ENCODE data around the gene IFIT1. TPM values are rescaled to one million over a fixed set of nuclear protein-coding genes. Genes with fewer than 3 reads are reported as not detected.

Gene IFIT1
- total and polyA plus RNA-seq, 9 of the 15 experiments (the other 6 are each of a cell fraction or from before 2014, with no cell fraction given) = 0.03 to 0.40 (median 0.18) TPM

DNA sequence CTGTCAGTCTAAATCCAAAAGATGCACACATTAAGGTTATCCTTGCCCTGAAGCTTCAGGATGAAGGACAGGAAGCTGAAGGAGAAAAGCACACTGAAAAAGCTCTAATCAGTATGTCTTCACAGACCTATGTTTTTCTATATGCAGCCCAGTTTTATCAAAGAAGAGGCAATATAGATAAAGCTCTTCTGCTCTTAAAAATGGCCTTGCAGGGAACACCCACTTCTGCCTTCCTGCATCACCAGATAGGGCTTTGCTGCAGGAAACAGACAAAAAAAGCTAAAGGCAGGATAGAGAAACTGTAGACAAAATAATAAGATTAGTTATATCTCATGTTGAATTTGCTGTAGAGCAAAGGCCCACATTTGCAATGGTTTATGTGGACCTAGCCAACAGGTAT, 29.5 kb upstream of the IFIT1 start (continued):
- TF ChIP-seq, protein P1, sequence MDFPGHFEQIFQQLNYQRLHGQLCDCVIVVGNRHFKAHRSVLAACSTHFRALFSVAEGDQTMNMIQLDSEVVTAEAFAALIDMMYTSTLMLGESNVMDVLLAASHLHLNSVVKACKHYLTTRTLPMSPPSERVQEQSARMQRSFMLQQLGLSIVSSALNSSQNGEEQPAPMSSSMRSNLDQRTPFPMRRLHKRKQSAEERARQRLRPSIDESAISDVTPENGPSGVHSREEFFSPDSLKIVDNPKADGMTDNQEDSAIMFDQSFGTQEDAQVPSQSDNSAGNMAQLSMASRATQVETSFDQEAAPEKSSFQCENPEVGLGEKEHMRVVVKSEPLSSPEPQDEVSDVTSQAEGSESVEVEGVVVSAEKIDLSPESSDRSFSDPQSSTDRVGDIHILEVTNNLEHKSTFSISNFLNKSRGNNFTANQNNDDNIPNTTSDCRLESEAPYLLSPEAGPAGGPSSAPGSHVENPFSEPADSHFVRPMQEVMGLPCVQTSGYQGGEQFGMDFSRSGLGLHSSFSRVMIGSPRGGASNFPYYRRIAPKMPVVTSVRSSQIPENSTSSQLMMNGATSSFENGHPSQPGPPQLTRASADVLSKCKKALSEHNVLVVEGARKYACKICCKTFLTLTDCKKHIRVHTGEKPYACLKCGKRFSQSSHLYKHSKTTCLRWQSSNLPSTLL (IDR thresholded peaks at IDR 0.05) = no peak
- TF ChIP-seq FOXM1 (IDR thresholded peaks at IDR 0.05; ENCODE audit: low read depth) (peak; percentile 23; the same call in 1 of the 2 replicates), FOXM1 (CRISPR knock-in tag; IDR thresholded peaks at IDR 0.05; ENCODE audit: low read depth) (no peak), SMAD4 (CRISPR knock-in tag; conservative IDR thresholded peaks at IDR 0.05) (peak; percentile 65; the same call in 1 of the 2 replicates), ZNF239 (CRISPR knock-in tag; IDR thresholded peaks at IDR 0.05) (no peak), ZNF24 (IDR thresholded peaks at IDR 0.05) (no peak), THRAP3 (IDR thresholded peaks at IDR 0.05; ENCODE audit: borderline replicate concordance) (no peak), RCOR1 (IDR thresholded peaks at IDR 0.05; ENCODE audit: borderline replicate concordance in 1 of 2, low read depth in 2 of 2, low read length in 2 of 2) (peak in 1 of 2 experiments; percentile 72; a peak in 1 of 4 replicates), TBL1XR1 (IDR thresholded peaks at IDR 0.05; ENCODE audit: low read length in 2 of 2) (peak in 1 of 2 experiments; percentile 63; a peak in 1 of 4 replicates), TEAD4 (IDR thresholded peaks at IDR 0.05; ENCODE audit: low read length) (peak; percentile 72), TEAD4 (CRISPR knock-in tag; IDR thresholded peaks at IDR 0.05; ENCODE audit: borderline replicate concordance) (no peak), THAP12 (CRISPR knock-in tag; IDR thresholded peaks at IDR 0.05) (no peak), POLR2H (tag; IDR thresholded peaks at IDR 0.05; ENCODE audit: low read depth) (no peak), LEF1 (IDR thresholded peaks at IDR 0.05) (no peak), ZSCAN29 (IDR thresholded peaks at IDR 0.05) (no peak), SREBF1 (IDR thresholded peaks at IDR 0.05; ENCODE audit: borderline replicate concordance, low read depth, low read length) (no peak), ZNF174 (CRISPR knock-in tag; IDR thresholded peaks at IDR 0.05) (no peak), STAT5A (IDR thresholded peaks at IDR 0.05; ENCODE audit: borderline replicate concordance, low read length) (0 out of 2 replicates have a peak, but pooled peaks have one; percentile 27), FOXJ3 (CRISPR knock-in tag; IDR thresholded peaks at IDR 0.05) (no peak), TAF7 (tag; IDR thresholded peaks at IDR 0.05) (no peak), TFAM (CRISPR knock-in tag; conservative IDR thresholded peaks at IDR 0.05) (no peak), MCM5 (IDR thresholded peaks at IDR 0.05; ENCODE audit: low read depth) (no peak)
- TF ChIP-seq, protein P2, sequence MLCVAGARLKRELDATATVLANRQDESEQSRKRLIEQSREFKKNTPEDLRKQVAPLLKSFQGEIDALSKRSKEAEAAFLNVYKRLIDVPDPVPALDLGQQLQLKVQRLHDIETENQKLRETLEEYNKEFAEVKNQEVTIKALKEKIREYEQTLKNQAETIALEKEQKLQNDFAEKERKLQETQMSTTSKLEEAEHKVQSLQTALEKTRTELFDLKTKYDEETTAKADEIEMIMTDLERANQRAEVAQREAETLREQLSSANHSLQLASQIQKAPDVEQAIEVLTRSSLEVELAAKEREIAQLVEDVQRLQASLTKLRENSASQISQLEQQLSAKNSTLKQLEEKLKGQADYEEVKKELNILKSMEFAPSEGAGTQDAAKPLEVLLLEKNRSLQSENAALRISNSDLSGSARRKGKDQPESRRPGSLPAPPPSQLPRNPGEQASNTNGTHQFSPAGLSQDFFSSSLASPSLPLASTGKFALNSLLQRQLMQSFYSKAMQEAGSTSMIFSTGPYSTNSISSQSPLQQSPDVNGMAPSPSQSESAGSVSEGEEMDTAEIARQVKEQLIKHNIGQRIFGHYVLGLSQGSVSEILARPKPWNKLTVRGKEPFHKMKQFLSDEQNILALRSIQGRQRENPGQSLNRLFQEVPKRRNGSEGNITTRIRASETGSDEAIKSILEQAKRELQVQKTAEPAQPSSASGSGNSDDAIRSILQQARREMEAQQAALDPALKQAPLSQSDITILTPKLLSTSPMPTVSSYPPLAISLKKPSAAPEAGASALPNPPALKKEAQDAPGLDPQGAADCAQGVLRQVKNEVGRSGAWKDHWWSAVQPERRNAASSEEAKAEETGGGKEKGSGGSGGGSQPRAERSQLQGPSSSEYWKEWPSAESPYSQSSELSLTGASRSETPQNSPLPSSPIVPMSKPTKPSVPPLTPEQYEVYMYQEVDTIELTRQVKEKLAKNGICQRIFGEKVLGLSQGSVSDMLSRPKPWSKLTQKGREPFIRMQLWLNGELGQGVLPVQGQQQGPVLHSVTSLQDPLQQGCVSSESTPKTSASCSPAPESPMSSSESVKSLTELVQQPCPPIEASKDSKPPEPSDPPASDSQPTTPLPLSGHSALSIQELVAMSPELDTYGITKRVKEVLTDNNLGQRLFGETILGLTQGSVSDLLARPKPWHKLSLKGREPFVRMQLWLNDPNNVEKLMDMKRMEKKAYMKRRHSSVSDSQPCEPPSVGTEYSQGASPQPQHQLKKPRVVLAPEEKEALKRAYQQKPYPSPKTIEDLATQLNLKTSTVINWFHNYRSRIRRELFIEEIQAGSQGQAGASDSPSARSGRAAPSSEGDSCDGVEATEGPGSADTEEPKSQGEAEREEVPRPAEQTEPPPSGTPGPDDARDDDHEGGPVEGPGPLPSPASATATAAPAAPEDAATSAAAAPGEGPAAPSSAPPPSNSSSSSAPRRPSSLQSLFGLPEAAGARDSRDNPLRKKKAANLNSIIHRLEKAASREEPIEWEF (CRISPR knock-in tag; IDR thresholded peaks at IDR 0.05) = no peak
